Left renal pelvis (tissue), 4 donors: Measurements from ENCODE around the gene PLCL1. TPM values are rescaled to one million over a fixed set of nuclear protein-coding genes. Genes with fewer than 3 reads are reported as not detected.

Experiments
- DNase-seq, 4 donors: peaks; one replicate each; pipeline ENCODE4 v3.0.0-alpha.2; 2013; ENCODE audit warnings: low read depth in 4 of 4, low spot score in 3 of 4
- polyA plus RNA-seq, 4 donors: library from polyadenylated mRNA; unstranded; fragments of 120-200 nt; gene quantifications; one replicate each; pipeline ENCODE4 v1.2.1, GENCODE V29; 2013; ENCODE audit not compliant: insufficient read length in 4 of 4

PLCL1 gene
- polyA plus RNA-seq, 4 donors = 14.9 to 23.4 (median 18.3) TPM

GRCh38 chr2:197883354-197884032 lies 79.1 kb downstream of the PLCL1 start:
- no peak for DNase-seq

GRCh38 chr2:197884252-197884651 lies 79.9 kb downstream of the PLCL1 start:
- DNase-seq = no peak

GRCh38 chr2:197885126-197885525 lies 80.7 kb downstream of the PLCL1 start:
- DNase-seq = no peak

GRCh38 chr2:197885587-197885986 lies 81.2 kb downstream of the PLCL1 start:
- DNase-seq = no peak

GRCh38 chr2:197888321-197888720 lies 83.9 kb downstream of the PLCL1 start:
- no peak for DNase-seq

- no peak for DNase-seq
Observed at GRCh38 chr2:197889041-197889440, 84.6 kb downstream of the PLCL1 start.

- no peak for DNase-seq
Observed at GRCh38 chr2:197890168-197890567, 85.8 kb downstream of the PLCL1 start.

- DNase-seq = no peak
Observed at GRCh38 chr2:197891897-197892442, 87.6 kb downstream of the PLCL1 start.

- no peak for DNase-seq
Observed at GRCh38 chr2:197893403-197894177, 89.2 kb downstream of the PLCL1 start.

GRCh38 chr2:197894751-197895274 lies 90.4 kb downstream of the PLCL1 start:
- DNase-seq = no peak

- no peak for DNase-seq
Observed at GRCh38 chr2:197897960-197898678, 93.7 kb downstream of the PLCL1 start.

GRCh38 chr2:197904446-197904845 lies 100.1 kb downstream of the PLCL1 start:
- DNase-seq = no peak

- DNase-seq = no peak
Observed at GRCh38 chr2:197908156-197908555, 103.8 kb downstream of the PLCL1 start.

GRCh38 chr2:197908990-197909776 lies 104.8 kb downstream of the PLCL1 start:
- no peak for DNase-seq

- DNase-seq = no peak
Observed at GRCh38 chr2:197911667-197912066, 107.3 kb downstream of the PLCL1 start.

GRCh38 chr2:197913084-197913483 lies 108.7 kb downstream of the PLCL1 start:
- DNase-seq = no peak

- DNase-seq = no peak
Observed at GRCh38 chr2:197914778-197915177, 110.4 kb downstream of the PLCL1 start.

- no peak for DNase-seq
Observed at GRCh38 chr2:197915548-197916265, 111.3 kb downstream of the PLCL1 start.

GRCh38 chr2:197919487-197919886 lies 115.1 kb downstream of the PLCL1 start:
- no peak for DNase-seq

- DNase-seq = no peak
Observed at GRCh38 chr2:197920088-197920487, 115.7 kb downstream of the PLCL1 start.
